H9 (cell line): ENCODE data around the gene KRTAP1-1. TPM values are rescaled to one million over a fixed set of nuclear protein-coding genes. Genes with fewer than 3 reads are reported as not detected.
"Not testable (repeated sequence)": the region's sequence is repeated elsewhere in the genome, so short reads cannot be mapped to it uniquely, and the experiment has no call there.

ENCODE experiments used
- DNase-seq: peaks from one replicate; pipeline ENCODE4 v3.0.0-alpha.2; 2017
- H2AFZ ChIP-seq: one replicate; pipeline ENCODE4 v1.6.1; 2013; ENCODE audit warnings: mild to moderate bottlenecking, low read length, control low read depth, moderate library complexity
- H2AK5ac ChIP-seq: 2 replicates; pipeline ENCODE4 v1.6.1; 2013; ENCODE audit warnings: low read length, control low read depth, mixed read lengths; ENCODE audit not compliant: insufficient read length
- H2BK120ac ChIP-seq: one replicate; pipeline ENCODE4 v1.6.1; 2013; ENCODE audit warnings: low read depth, mild to moderate bottlenecking, low read length, control low read depth, inconsistent platforms; ENCODE audit not compliant: poor library complexity, severe bottlenecking
- H2BK12ac ChIP-seq: 2 replicates; pipeline ENCODE4 v1.6.1; 2013; ENCODE audit warnings: low read length, control low read depth, mixed read lengths, low read depth; ENCODE audit not compliant: insufficient read length
- H2BK15ac ChIP-seq: 2 replicates; pipeline ENCODE4 v1.6.1; 2013; ENCODE audit warnings: low read depth, low read length, control low read depth
- H2BK20ac ChIP-seq: one replicate; pipeline ENCODE4 v1.6.1; 2013; ENCODE audit warnings: low read depth, mild to moderate bottlenecking, low read length, control low read depth, inconsistent platforms; ENCODE audit not compliant: poor library complexity, severe bottlenecking
- H2BK5ac ChIP-seq: 2 replicates; pipeline ENCODE4 v1.6.1; 2013; ENCODE audit warnings: low read length, control low read depth, mixed read lengths; ENCODE audit not compliant: insufficient read length
- H3K14ac ChIP-seq: 2 replicates; pipeline ENCODE4 v1.6.1; 2013; ENCODE audit warnings: low read length, control low read depth; ENCODE audit not compliant: insufficient read depth
- H3K18ac ChIP-seq: 2 replicates; pipeline ENCODE4 v1.6.1; 2013; ENCODE audit warnings: low read depth, mild to moderate bottlenecking, mixed read lengths, low read length, control low read depth; ENCODE audit not compliant: insufficient read length
- H3K23ac ChIP-seq: 2 replicates; pipeline ENCODE4 v1.6.1; 2013; ENCODE audit warnings: low read length, control low read depth, mixed read lengths, low read depth; ENCODE audit not compliant: insufficient read length
- H3K23me2 ChIP-seq: 2 replicates; pipeline ENCODE4 v1.6.1; 2013; ENCODE audit warnings: low read depth, mild to moderate bottlenecking, mixed read lengths, low read length, control low read depth; ENCODE audit not compliant: insufficient read length, poor library complexity, severe bottlenecking
- H3K27ac ChIP-seq: 2 replicates; pipeline ENCODE4 v1.5.1; 2013; ENCODE audit warnings: low read length, control low read depth, mixed read lengths, low read depth; ENCODE audit not compliant: insufficient read length
- H3K27me3 ChIP-seq: 2 replicates; pipeline ENCODE4 v1.6.1; 2013; ENCODE audit warnings: low read length, control low read depth, inconsistent platforms; ENCODE audit not compliant: insufficient read depth
- H3K4ac ChIP-seq: 2 replicates; pipeline ENCODE4 v1.6.1; 2013; ENCODE audit warnings: low read depth, mild to moderate bottlenecking, control low read depth, inconsistent platforms, low read length, moderate library complexity
- H3K4me1 ChIP-seq: 2 replicates; pipeline ENCODE4 v1.6.1; 2013; ENCODE audit warnings: low read length, control low read depth, inconsistent platforms; ENCODE audit not compliant: insufficient read depth
- H3K4me2 ChIP-seq: 2 replicates; pipeline ENCODE4 v1.6.1; 2013; ENCODE audit warnings: low read length, control low read depth, mixed read lengths; ENCODE audit not compliant: insufficient read length, insufficient read depth
- H3K56ac ChIP-seq: 2 replicates; pipeline ENCODE4 v1.6.1; 2013; ENCODE audit warnings: low read depth, mild to moderate bottlenecking, mixed read lengths, low read length, control low read depth; ENCODE audit not compliant: insufficient read length
- H3K79me1 ChIP-seq: 2 replicates; pipeline ENCODE4 v1.6.1; 2013; ENCODE audit warnings: low read depth, mild to moderate bottlenecking, moderate library complexity, low read length, control low read depth, inconsistent platforms; ENCODE audit not compliant: insufficient read depth, poor library complexity, severe bottlenecking
- H3K79me2 ChIP-seq: 2 replicates; pipeline ENCODE4 v1.6.1; 2013; ENCODE audit warnings: low read length, control low read depth, inconsistent platforms; ENCODE audit not compliant: insufficient read depth
- H3K9ac ChIP-seq: 2 replicates; pipeline ENCODE4 v1.6.1; 2013; ENCODE audit warnings: low read length, control low read depth, mixed read lengths; ENCODE audit not compliant: insufficient read length; ENCODE audit errors: extremely low read depth
- H3K9me3 ChIP-seq: one replicate; pipeline ENCODE4 v1.6.1; 2013; ENCODE audit warnings: low read depth, low read length, inconsistent platforms; ENCODE audit not compliant: control insufficient read depth
- H3T11ph ChIP-seq: one replicate; pipeline ENCODE4 v1.6.1; 2013; ENCODE audit warnings: mild to moderate bottlenecking, low read length, control low read depth, inconsistent platforms
- H4K20me1 ChIP-seq: one replicate; pipeline ENCODE4 v1.6.1; 2013; ENCODE audit not compliant: control insufficient read depth, insufficient read length, insufficient read depth
- H4K5ac ChIP-seq: 2 replicates; pipeline ENCODE4 v1.6.1; 2013; ENCODE audit warnings: low read depth, mild to moderate bottlenecking, mixed read lengths, low read length, control low read depth; ENCODE audit not compliant: insufficient read length
- H4K8ac ChIP-seq: replicated peaks from 2 replicates; pipeline ENCODE4 v1.6.1; 2013; ENCODE audit warnings: low read length, control low read depth, mixed read lengths, low read depth; ENCODE audit not compliant: insufficient read length
- H4K91ac ChIP-seq: 2 replicates; pipeline ENCODE4 v1.6.1; 2013; ENCODE audit warnings: low read depth, mild to moderate bottlenecking, moderate library complexity, mixed read lengths, low read length, control low read depth; ENCODE audit not compliant: insufficient read length
- H3K27ac Mint-ChIP-seq, 3 experiments: 2 replicates in 2 of 3; 3 replicates in 1 of 3; pipeline ENCODE4 v1.8.0; 2020 to 2021; ENCODE audit warnings: mixed read lengths in 3 of 3, mild to moderate bottlenecking in 1 of 3, moderate library complexity in 1 of 3
- H3K27me3 Mint-ChIP-seq: 2 replicates; pipeline ENCODE4 v1.8.0; 2021; ENCODE audit warnings: low read depth, mild to moderate bottlenecking, moderate library complexity, mixed read lengths
- H3K36me3 Mint-ChIP-seq, 3 experiments: 2 replicates in 2 of 3; 3 replicates in 1 of 3; pipeline ENCODE4 v1.8.0; 2020 to 2021; ENCODE audit warnings: low read depth in 3 of 3, mixed read lengths in 3 of 3; ENCODE audit not compliant: insufficient read depth in 1 of 3
- H3K4me1 Mint-ChIP-seq, 2 experiments: 2 replicates each; pipeline ENCODE4 v1.8.0; 2020; ENCODE audit warnings: mixed read lengths in 2 of 2
- H3K4me3 Mint-ChIP-seq, 2 experiments: 2 replicates in 1 of 2; 3 replicates in 1 of 2; pipeline ENCODE4 v1.8.0; 2020 to 2021; ENCODE audit warnings: mild to moderate bottlenecking in 2 of 2, mixed read lengths in 2 of 2, moderate library complexity in 1 of 2
- H3K9me3 Mint-ChIP-seq, 2 experiments: 2 replicates in 1 of 2; 3 replicates in 1 of 2; pipeline ENCODE4 v1.8.0; 2020; ENCODE audit warnings: mild to moderate bottlenecking in 2 of 2, mixed read lengths in 2 of 2, moderate library complexity in 1 of 2
- WGBS: extraction: QIAGEN DNeasy Blood & Tissue Kit; methylation state at CpG from one replicate; pipeline ENCODE4 v1.1.7; 2013; ENCODE audit warnings: missing lambda C conversion rate, low lambda C conversion rate, mixed read lengths; ENCODE audit not compliant: insufficient read length; ENCODE audit errors: extremely low coverage; 5-methylcytosine and 5-hydroxymethylcytosine counted together
- long read RNA-seq: library from polyadenylated mRNA; unstranded; transcript quantifications from one replicate; pipeline ENCODE4 v2.0.0, GENCODE V29; 2020
- total RNA-seq: library from RNA; stranded (reverse); gene quantifications from 2 replicates; pipeline ENCODE4 v1.2.1, GENCODE V29; 2021

The KRTAP1-1 gene
- total RNA-seq, result not detected in 2 replicates
- long read RNA-seq, result 0 reads

- no CpG with 5 or more reads among the region's 14 CpGs for WGBS
- not testable (repeated sequence) for H3K27ac Mint-ChIP-seq, H3K4me3 Mint-ChIP-seq, H2AFZ ChIP-seq, H2BK20ac ChIP-seq, H2BK15ac ChIP-seq, H4K91ac ChIP-seq, H3K27ac ChIP-seq, DNase-seq, H3K27me3 Mint-ChIP-seq, H3K9me3 Mint-ChIP-seq, H3K9ac ChIP-seq, H3K9me3 ChIP-seq, H3K36me3 Mint-ChIP-seq, H3K4me2 ChIP-seq, H4K5ac ChIP-seq, H4K8ac ChIP-seq, H3K23me2 ChIP-seq, H3K79me2 ChIP-seq, H2BK5ac ChIP-seq, H3K27me3 ChIP-seq, H3K18ac ChIP-seq, H2AK5ac ChIP-seq, H4K20me1 ChIP-seq, H3K23ac ChIP-seq, H3K79me1 ChIP-seq, H2BK12ac ChIP-seq, H3K56ac ChIP-seq, H3T11ph ChIP-seq, H2BK120ac ChIP-seq, H3K4me1 ChIP-seq, H3K4ac ChIP-seq
- H3K4me1 Mint-ChIP-seq, result peaks cover 33 to 34% of the 10 kb centered on the region in 2 experiments
- 0 out of 2 replicates have a peak within 1 kb of the TSS, but pooled peaks have one; percentile 71 for H3K14ac ChIP-seq
Measured at GRCh38 chr17:41040783-41041571, at the start of gene KRTAP1-1. Gene KRTAP1-1 (minus strand): TSS chr17:41041450. CDS start chr17:41041397, 53 bp downstream.

DNA sequence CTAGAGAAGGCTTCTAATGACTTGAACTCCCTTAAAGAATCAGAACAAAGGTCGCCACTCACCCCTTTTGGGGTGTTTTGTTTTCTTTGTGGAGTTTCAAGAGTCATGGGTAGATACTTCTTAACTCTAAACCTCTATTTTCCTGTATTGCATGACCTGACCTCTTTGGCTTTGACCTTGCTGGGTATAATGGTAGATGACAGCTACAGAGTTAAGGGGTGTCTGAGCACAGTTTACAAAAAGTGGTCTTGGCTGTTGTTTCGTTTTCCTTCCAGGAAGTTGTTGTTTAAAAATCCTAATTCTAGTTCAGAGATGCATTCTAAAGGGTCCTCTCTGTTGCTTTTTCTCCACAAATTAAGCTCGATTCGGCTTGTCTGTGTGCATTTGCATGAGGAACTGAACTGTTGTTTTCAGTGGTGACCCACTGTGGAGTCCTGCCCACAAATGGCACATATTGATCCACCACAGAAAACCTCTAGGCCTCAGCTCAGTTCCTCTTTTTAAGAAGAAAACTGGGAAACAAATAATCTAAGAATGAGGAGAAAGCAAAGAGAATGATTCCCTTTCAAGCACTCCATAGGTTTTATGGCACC lies 47.6 kb upstream of the KRTAP1-1 start:
- not testable (repeated sequence) for H3K79me2 ChIP-seq, H2BK5ac ChIP-seq, H2AK5ac ChIP-seq, H4K20me1 ChIP-seq, H3K27me3 Mint-ChIP-seq, H2BK120ac ChIP-seq, H3K27ac Mint-ChIP-seq, H3K27me3 ChIP-seq, H3K56ac ChIP-seq, H3K4me3 Mint-ChIP-seq, H2BK12ac ChIP-seq, H3K23ac ChIP-seq, H2BK20ac ChIP-seq, H4K5ac ChIP-seq, H3K79me1 ChIP-seq, H2BK15ac ChIP-seq, H2AFZ ChIP-seq, H3K4ac ChIP-seq, H3K4me2 ChIP-seq, H3K9ac ChIP-seq, H3K27ac ChIP-seq, H3T11ph ChIP-seq, H4K8ac ChIP-seq, DNase-seq, H3K18ac ChIP-seq, H3K14ac ChIP-seq, H3K23me2 ChIP-seq, H3K4me1 ChIP-seq, H3K9me3 ChIP-seq, H4K91ac ChIP-seq
- WGBS, result no CpG with 5 or more reads among the region's 4 CpGs
- peaks cover 12 to 14% of the 10 kb centered on the region in 2 experiments for H3K4me1 Mint-ChIP-seq
- peaks cover 0 to 15% (median 12%) of the 10 kb centered on the region in 3 experiments; a peak in 6 of 7 replicates for H3K36me3 Mint-ChIP-seq
- peaks cover 14 to 21% of the 10 kb centered on the region in 2 experiments; a peak in 4 of 5 replicates for H3K9me3 Mint-ChIP-seq
